ENCODE results near the gene SCYL3. TPM values are rescaled to one million over a fixed set of nuclear protein-coding genes. Genes with fewer than 3 reads are reported as not detected.

SCYL3 gene
- total RNA-seq, 1 donor: 12.7 TPM

DNA sequence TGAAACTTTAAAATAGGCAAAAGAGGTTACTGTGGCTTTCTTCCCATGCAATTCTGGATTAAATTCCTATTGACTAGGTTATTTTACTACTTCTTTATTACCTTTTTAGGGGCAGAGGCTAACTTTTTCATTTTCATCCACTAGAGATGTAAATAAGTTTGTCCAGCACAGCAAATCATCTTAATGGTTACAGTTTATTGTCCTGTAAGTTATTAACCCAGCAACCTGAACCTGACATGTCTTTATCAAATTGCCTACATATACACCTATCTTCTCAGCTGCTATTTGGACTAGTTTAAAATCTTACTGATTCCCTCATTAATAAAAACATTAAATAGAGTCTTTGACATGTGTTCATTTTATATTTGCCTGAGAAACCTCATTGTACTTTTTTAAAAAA is 6.9 kb upstream of the SCYL3 start:
- TF ChIP-seq, protein P1, sequence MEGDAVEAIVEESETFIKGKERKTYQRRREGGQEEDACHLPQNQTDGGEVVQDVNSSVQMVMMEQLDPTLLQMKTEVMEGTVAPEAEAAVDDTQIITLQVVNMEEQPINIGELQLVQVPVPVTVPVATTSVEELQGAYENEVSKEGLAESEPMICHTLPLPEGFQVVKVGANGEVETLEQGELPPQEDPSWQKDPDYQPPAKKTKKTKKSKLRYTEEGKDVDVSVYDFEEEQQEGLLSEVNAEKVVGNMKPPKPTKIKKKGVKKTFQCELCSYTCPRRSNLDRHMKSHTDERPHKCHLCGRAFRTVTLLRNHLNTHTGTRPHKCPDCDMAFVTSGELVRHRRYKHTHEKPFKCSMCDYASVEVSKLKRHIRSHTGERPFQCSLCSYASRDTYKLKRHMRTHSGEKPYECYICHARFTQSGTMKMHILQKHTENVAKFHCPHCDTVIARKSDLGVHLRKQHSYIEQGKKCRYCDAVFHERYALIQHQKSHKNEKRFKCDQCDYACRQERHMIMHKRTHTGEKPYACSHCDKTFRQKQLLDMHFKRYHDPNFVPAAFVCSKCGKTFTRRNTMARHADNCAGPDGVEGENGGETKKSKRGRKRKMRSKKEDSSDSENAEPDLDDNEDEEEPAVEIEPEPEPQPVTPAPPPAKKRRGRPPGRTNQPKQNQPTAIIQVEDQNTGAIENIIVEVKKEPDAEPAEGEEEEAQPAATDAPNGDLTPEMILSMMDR (IDR thresholded peaks at IDR 0.05; ENCODE audit: insufficient read depth, low read length): no peak
- no peak for DNase-seq (ENCODE audit: low read depth)
- no peak overlapping the region for H3K4me3 ChIP-seq (ENCODE audit: low read depth, low read length)

DNA sequence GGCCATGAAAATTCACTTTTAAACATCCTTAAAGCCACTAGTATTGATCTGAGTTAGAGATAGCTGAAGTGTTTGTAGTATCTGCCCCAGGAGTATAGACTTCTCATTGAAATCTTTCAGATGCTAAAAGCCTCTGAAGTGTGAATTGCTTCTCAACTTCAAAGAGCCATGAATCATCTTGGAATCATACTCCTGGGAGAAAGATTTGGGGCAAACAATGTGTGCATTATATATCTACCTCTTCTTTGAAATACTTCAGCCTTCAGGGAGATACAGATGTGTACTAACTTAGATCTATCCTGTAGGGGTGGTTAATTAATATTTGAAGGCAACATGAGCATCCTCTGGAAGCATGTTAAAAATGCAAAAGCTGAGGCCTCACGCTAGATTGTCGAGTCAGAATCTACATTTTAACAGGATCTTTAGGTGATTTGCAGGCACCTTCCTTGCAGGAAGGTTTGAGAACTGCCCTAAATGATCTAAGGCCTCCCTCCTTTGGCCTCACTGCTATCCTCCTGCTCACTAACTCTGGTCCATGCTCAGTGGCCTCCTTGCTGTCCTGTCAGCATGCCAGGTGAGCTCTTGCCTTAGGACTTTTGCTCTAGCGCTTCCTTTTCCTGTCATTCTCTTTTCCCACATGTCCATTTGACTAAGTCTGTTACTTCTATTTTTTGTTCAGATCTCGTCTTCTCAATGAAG is 6.0 kb upstream of the SCYL3 start:
- no peak for DNase-seq (ENCODE audit: low read depth)
- TF ChIP-seq, protein P1 (IDR thresholded peaks at IDR 0.05; ENCODE audit: insufficient read depth, low read length): no peak
- no peak overlapping the region for H3K4me3 ChIP-seq (ENCODE audit: low read depth, low read length)

DNA sequence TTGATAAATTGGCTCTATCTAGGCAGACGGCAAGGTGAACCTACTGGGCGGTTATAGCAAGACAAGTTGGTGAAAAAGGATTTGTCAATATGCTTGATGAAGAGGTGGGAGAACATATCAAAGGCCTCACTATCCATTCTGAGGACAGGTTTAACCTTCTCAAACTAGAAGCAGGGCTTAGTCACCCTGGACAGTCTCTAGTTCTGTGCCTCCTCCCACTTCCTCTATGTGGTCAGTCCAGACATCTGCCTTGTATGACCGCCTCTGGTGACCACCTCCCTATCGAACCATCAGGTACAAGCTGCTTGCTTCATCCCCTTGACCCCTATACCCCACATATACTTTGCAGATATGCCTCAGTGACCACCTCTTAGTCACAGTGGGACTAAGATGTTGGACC is 2.3 kb upstream of the SCYL3 start:
- DNase-seq (ENCODE audit: low read depth): no peak
- no peak overlapping the region for H3K4me3 ChIP-seq (ENCODE audit: low read depth, low read length)
- TF ChIP-seq, protein P1 (IDR thresholded peaks at IDR 0.05; ENCODE audit: insufficient read depth, low read length): no peak

- peak overlapping the region; percentile 47 for H3K4me3 ChIP-seq (ENCODE audit: low read depth, low read length)
- no peak for DNase-seq (ENCODE audit: low read depth)
- TF ChIP-seq, protein P1 (IDR thresholded peaks at IDR 0.05; ENCODE audit: insufficient read depth, low read length): no peak
These were observed 889 bp upstream of the SCYL3 start for GRCh38 chr1:169894424-169895145.

DNA sequence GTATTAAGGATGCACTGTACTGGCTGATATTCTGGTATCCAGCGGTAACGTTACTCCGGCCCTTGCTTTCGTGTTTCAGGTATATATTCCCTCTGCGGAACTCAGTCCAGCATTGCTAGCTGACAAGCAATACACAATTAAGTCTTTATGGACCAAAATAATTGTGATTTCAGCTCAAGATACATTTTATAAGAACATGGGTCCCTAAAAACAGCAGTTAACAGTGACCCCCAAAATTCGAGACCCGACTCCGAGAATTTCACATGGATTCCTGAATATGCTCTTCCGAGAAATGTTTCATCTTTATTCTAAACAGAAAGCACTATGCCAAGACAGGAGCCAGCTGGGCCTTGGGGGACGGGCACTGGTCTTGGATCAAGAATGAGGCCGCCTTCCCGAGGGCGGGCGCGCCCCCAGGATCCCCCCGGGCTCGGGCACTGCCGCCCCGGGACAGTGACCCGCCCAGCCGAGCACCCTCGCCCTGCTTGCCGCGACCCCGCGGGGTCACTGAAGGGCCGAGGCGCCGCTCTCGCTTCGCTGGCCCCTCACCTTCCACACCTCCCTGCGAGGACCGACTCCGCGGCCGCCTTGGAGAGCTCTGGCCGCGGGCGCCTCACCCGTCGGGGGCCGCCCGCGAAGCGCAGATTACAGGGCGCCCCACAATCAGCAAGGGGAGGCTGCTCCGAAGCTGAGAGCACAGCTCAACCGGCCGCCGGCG is 610 bp downstream of the SCYL3 start:
- TF ChIP-seq, protein P1 (IDR thresholded peaks at IDR 0.05; ENCODE audit: insufficient read depth, low read length): no peak
- peak overlapping the region; percentile 88 for H3K4me3 ChIP-seq (ENCODE audit: low read depth, low read length)
- peak; percentile 37 for DNase-seq (ENCODE audit: low read depth)

GRCh38 chr1:169892176-169892926 is 1.3 kb downstream of the SCYL3 start:
- H3K4me3 ChIP-seq (ENCODE audit: low read depth, low read length): peak overlapping the region; percentile 88
- TF ChIP-seq, protein P1 (IDR thresholded peaks at IDR 0.05; ENCODE audit: insufficient read depth, low read length): no peak
- DNase-seq (ENCODE audit: low read depth): no peak
